Parathyroid adenoma (tissue), 2 donors: ENCODE results near the gene XYLT1.
A peak's percentile ranks its signal among the peaks of the same experiment; 100 is the strongest.

ENCODE experiments used
- H2AFZ ChIP-seq: fragments of 300-600 bp; sonication (generic); one replicate; pipeline ENCODE4 v1.7.0; 2017; ENCODE audit warnings: antibody characterized with exemption, mild to moderate bottlenecking
- H3K27ac ChIP-seq: fragments of 300-600 bp; sonication (generic); one replicate; pipeline ENCODE4 v1.7.0; 2017
- H3K27me3 ChIP-seq: fragments of 300-600 bp; sonication (generic); one replicate; pipeline ENCODE4 v1.7.0; 2017; ENCODE audit warnings: low read length; ENCODE audit not compliant: control insufficient read depth, insufficient read depth
- H3K36me3 ChIP-seq: fragments of 300-600 bp; sonication (generic); one replicate; pipeline ENCODE4 v1.7.0; 2017; ENCODE audit warnings: low read length; ENCODE audit not compliant: control insufficient read depth, insufficient read depth
- H3K4me1 ChIP-seq: fragments of 300-600 bp; sonication (generic); one replicate; pipeline ENCODE4 v1.7.0; 2017; ENCODE audit warnings: control low read depth
- H3K4me2 ChIP-seq: fragments of 300-600 bp; sonication (generic); one replicate; pipeline ENCODE4 v1.7.0; 2017; ENCODE audit warnings: low read length
- H3K4me3 ChIP-seq: fragments of 300-600 bp; sonication (generic); one replicate; pipeline ENCODE4 v1.7.0; 2017; ENCODE audit warnings: low read depth, low read length
- H3K79me2 ChIP-seq: fragments of 300-600 bp; sonication (generic); one replicate; pipeline ENCODE4 v1.7.0; 2017; ENCODE audit warnings: control low read depth
- H3K9ac ChIP-seq: fragments of 300-600 bp; sonication (generic); one replicate; pipeline ENCODE4 v1.7.0; 2017; ENCODE audit warnings: mild to moderate bottlenecking
- H3K9me3 ChIP-seq: fragments of 300-600 bp; sonication (generic); one replicate; pipeline ENCODE4 v1.7.0; 2017; ENCODE audit warnings: low read length; ENCODE audit not compliant: control insufficient read depth
- CTCF ChIP-seq: fragments of 300-600 bp; sonication (generic); IDR thresholded peaks from one replicate; pipeline ENCODE4 v1.7.0; 2017; ENCODE audit warnings: antibody characterized with exemption, mild to moderate bottlenecking
- donor health status: primary hyperparathyroidism.

Gene XYLT1

GRCh38 chr16:17313085-17313611 is 157.6 kb downstream of the XYLT1 start:
- TF ChIP-seq CTCF = no peak
- Histone ChIP-seq H3K9ac (no peak overlapping the region), H3K4me1 (peaks cover 38% of the 10 kb centered on the region), H2AFZ (peak overlapping the region; percentile 84), H3K27me3 (no peaks in the 10 kb centered on the region), H3K4me2 (peak overlapping the region; percentile 2), H3K27ac (peak overlapping the region; percentile 94), H3K4me3 (no peak overlapping the region), H3K9me3 (no peaks in the 10 kb centered on the region), H3K36me3 (no peaks in the 10 kb centered on the region), H3K79me2 (no peaks in the 10 kb centered on the region)

GRCh38 chr16:17312094-17312710 is 158.6 kb downstream of the XYLT1 start:
- Histone ChIP-seq H3K36me3 (no peaks in the 10 kb centered on the region), H3K4me3 (no peak overlapping the region), H3K9ac (no peak overlapping the region), H3K4me1 (peaks cover 36% of the 10 kb centered on the region), H3K4me2 (no peak overlapping the region), H3K9me3 (no peaks in the 10 kb centered on the region), H3K27me3 (no peaks in the 10 kb centered on the region), H2AFZ (peak overlapping the region; percentile 28), H3K27ac (peak overlapping the region; percentile 94), H3K79me2 (no peaks in the 10 kb centered on the region)
- TF ChIP-seq CTCF = no peak

- no peak for TF ChIP-seq CTCF
- H3K4me2 ChIP-seq = no peak overlapping the region
- H3K27me3 ChIP-seq = no peaks in the 10 kb centered on the region
- peak overlapping the region; percentile 28 for H2AFZ ChIP-seq
- H3K27ac ChIP-seq = no peak overlapping the region
- no peaks in the 10 kb centered on the region for H3K79me2 ChIP-seq
- H3K4me3 ChIP-seq = no peak overlapping the region
- no peaks in the 10 kb centered on the region for H3K36me3 ChIP-seq
- no peak overlapping the region for H3K9ac ChIP-seq
- H3K4me1 ChIP-seq = peaks cover 38% of the 10 kb centered on the region
- no peaks in the 10 kb centered on the region for H3K9me3 ChIP-seq
Observed at GRCh38 chr16:17311333-17312093, 159.2 kb downstream of the XYLT1 start.

GRCh38 chr16:17309510-17309909 is 161.2 kb downstream of the XYLT1 start:
- no peak overlapping the region for H3K9ac ChIP-seq
- H3K4me3 ChIP-seq = no peak overlapping the region
- no peaks in the 10 kb centered on the region for H3K9me3 ChIP-seq
- no peak for TF ChIP-seq CTCF
- no peak overlapping the region for H3K27ac ChIP-seq
- H3K79me2 ChIP-seq = no peaks in the 10 kb centered on the region
- H3K4me2 ChIP-seq = no peak overlapping the region
- no peak overlapping the region for H2AFZ ChIP-seq
- H3K4me1 ChIP-seq = peaks cover 35% of the 10 kb centered on the region
- H3K36me3 ChIP-seq = no peaks in the 10 kb centered on the region
- no peaks in the 10 kb centered on the region for H3K27me3 ChIP-seq
